Liver (tissue), 9 donors: Measurements from ENCODE around the gene CAPN7. TPM values are rescaled to one million over a fixed set of nuclear protein-coding genes. Genes with fewer than 3 reads are reported as not detected.

ENCODE experiments used
- DNase-seq: peaks from one replicate; pipeline ENCODE4 v3.0.0-alpha.2; 2017; ENCODE audit warnings: low spot score
- H3K27ac ChIP-seq, 2 donors: one replicate each; pipeline ENCODE4 v1.7.0; 2013; ENCODE audit warnings: inconsistent platforms in 2 of 2, low read length in 2 of 2, control low read depth in 1 of 2, low read depth in 1 of 2, mild to moderate bottlenecking in 1 of 2
- H3K27me3 ChIP-seq, 4 donors: one replicate each; pipeline versions ENCODE4 v1.6.1 to v1.7.0; 2013; ENCODE audit warnings: low read length in 3 of 4, inconsistent platforms in 1 of 4, mild to moderate bottlenecking in 1 of 4, moderate library complexity in 1 of 4; ENCODE audit not compliant: control insufficient read depth in 4 of 4, insufficient read depth in 4 of 4
- H3K36me3 ChIP-seq, 4 donors: one replicate each; pipeline versions ENCODE4 v1.6.1 to v1.7.0; 2013; ENCODE audit warnings: low read length in 3 of 4, mild to moderate bottlenecking in 3 of 4, low read depth in 1 of 4, moderate library complexity in 1 of 4; ENCODE audit not compliant: control insufficient read depth in 4 of 4, insufficient read depth in 3 of 4
- H3K4me1 ChIP-seq, 4 donors: one replicate each; pipeline versions ENCODE4 v1.6.1 to v1.7.0; 2013; ENCODE audit warnings: low read length in 3 of 4, mild to moderate bottlenecking in 3 of 4, moderate library complexity in 1 of 4; ENCODE audit not compliant: control insufficient read depth in 4 of 4, insufficient read depth in 4 of 4
- H3K4me3 ChIP-seq, 3 donors: one replicate each; pipeline versions ENCODE4 v1.6.1 to v1.7.0; 2013; ENCODE audit warnings: low read length in 3 of 3, control low read depth in 1 of 3, low read depth in 1 of 3, mild to moderate bottlenecking in 1 of 3
- H3K9ac ChIP-seq, 2 donors: one replicate each; pipeline ENCODE4 v1.7.0; 2013; ENCODE audit warnings: low read length in 2 of 2, mild to moderate bottlenecking in 2 of 2, moderate library complexity in 2 of 2, control low read depth in 1 of 2, low read depth in 1 of 2
- H3K9me3 ChIP-seq, 4 donors: one replicate each; pipeline versions ENCODE4 v1.6.1 to v1.7.0; 2013; ENCODE audit warnings: low read length in 3 of 4; ENCODE audit not compliant: control insufficient read depth in 4 of 4
- ATF3 ChIP-seq: IDR thresholded peaks from 2 replicates; pipeline ENCODE4 v1.6.1; 2016; ENCODE audit warnings: antibody characterized with exemption
- CTCF ChIP-seq: fragments of 150-350 bp; IDR thresholded peaks from 2 replicates; pipeline ENCODE4 v1.5.1; 2017; ENCODE audit warnings: improper control_type of control experiment, low read depth, low read length; ENCODE audit not compliant: missing input control
- EGR1 ChIP-seq, 2 donors: IDR thresholded peaks; 2 replicates each; pipeline ENCODE4 v1.6.1; 2016 to 2018; ENCODE audit warnings: antibody characterized with exemption in 2 of 2, low read depth in 2 of 2
- FOXA1 ChIP-seq: IDR thresholded peaks from 2 replicates; pipeline ENCODE4 v1.6.1; 2016; ENCODE audit warnings: antibody characterized with exemption
- FOXA2 ChIP-seq: IDR thresholded peaks from 2 replicates; pipeline ENCODE4 v1.6.1; 2016; ENCODE audit warnings: antibody characterized with exemption
- HNF4G ChIP-seq: IDR thresholded peaks from 2 replicates; pipeline ENCODE4 v1.6.1; 2016; ENCODE audit warnings: antibody characterized with exemption
- JUND ChIP-seq, 2 donors: IDR thresholded peaks; 2 replicates each; pipeline ENCODE4 v1.6.1; 2016; ENCODE audit warnings: antibody characterized with exemption in 2 of 2
- NR2F2 ChIP-seq: IDR thresholded peaks from 2 replicates; pipeline ENCODE4 v1.6.1; 2016; ENCODE audit warnings: antibody characterized with exemption
- RAD21 ChIP-seq, 2 donors: IDR thresholded peaks; 2 replicates each; pipeline ENCODE4 v1.6.1; 2016; ENCODE audit warnings: antibody characterized with exemption in 2 of 2, mild to moderate bottlenecking in 2 of 2
- RXRA ChIP-seq, 2 donors: IDR thresholded peaks; 2 replicates each; pipeline ENCODE4 v1.6.1; 2017 to 2018; ENCODE audit warnings: antibody characterized with exemption in 2 of 2, mild to moderate bottlenecking in 1 of 2
- SP1 ChIP-seq: IDR thresholded peaks from 2 replicates; pipeline ENCODE4 v1.6.1; 2018; ENCODE audit warnings: antibody characterized with exemption, mild to moderate bottlenecking
- TAF1 ChIP-seq: conservative IDR thresholded peaks from 2 replicates; pipeline ENCODE4 v1.6.1; 2016; ENCODE audit warnings: antibody characterized with exemption, mild to moderate bottlenecking
- ZBTB33 ChIP-seq: IDR thresholded peaks from 2 replicates; pipeline ENCODE4 v1.6.1; 2016; ENCODE audit warnings: antibody characterized with exemption
- WGBS: extraction: QIAGEN DNeasy Blood & Tissue Kit; methylation state at CpG from one replicate; pipeline ENCODE4 v1.1.7; 2013; 5-methylcytosine and 5-hydroxymethylcytosine counted together
- polyA plus RNA-seq, 2 donors: library from polyadenylated mRNA; stranded (reverse) in 1 of 2; unstranded in 1 of 2; fragments of 200-250 nt in 1 of 2; fragments of >200 nt in 1 of 2; fragmentation: Nextera tagmentation in 1 of 2; extraction: Ambion mirVana in 1 of 2; gene quantifications; one replicate each; pipeline versions ENCODE4 v1.2.1 to v1.2.3, GENCODE V29; 2013 to 2015
- total RNA-seq, 2 donors: library from RNA; depleted of rRNA; stranded (reverse); fragments of >200 nt; gene quantifications; one replicate each; pipeline ENCODE4 v1.2.3, GENCODE V29; 2014
- donor health status: healthy.
- donor health status: healthy.
- donor health status: healthy.
- donor health status: healthy.
- donor health status: healthy.

CAPN7 gene
- total and polyA plus RNA-seq, 4 donors: 9.5 to 41.9 (median 17.9) TPM

- TF ChIP-seq CTCF: no peak
Observed at GRCh38 chr3:15220661-15221060, 14.6 kb downstream of the CAPN7 start (continued).

- TF ChIP-seq ATF3: no peak
- TF ChIP-seq TAF1: no peak
- no peak for TF ChIP-seq JUND (IDR thresholded peaks at IDR 0.05)
- no peak for TF ChIP-seq SP1
- TF ChIP-seq FOXA2: no peak
- no peak for TF ChIP-seq HNF4G
- TF ChIP-seq EGR1 (IDR thresholded peaks at IDR 0.05; ENCODE audit: low read depth in 2 of 2): no peak
- no peak for TF ChIP-seq CTCF
- no peak overlapping the region for H3K9ac ChIP-seq
- DNase-seq: no peak
- no peaks in the 10 kb centered on the region for H3K27me3 ChIP-seq
- peaks cover 12 to 62% (median 44%) of the 10 kb centered on the region in 4 donors for H3K36me3 ChIP-seq
- 95% methylated on average over 11 of the region's 11 CpGs for WGBS
- peaks cover 0 to 2% (median 1%) of the 10 kb centered on the region in 4 donors for H3K4me1 ChIP-seq
- H3K9me3 ChIP-seq: no peaks in the 10 kb centered on the region
- H3K4me3 ChIP-seq: no peak overlapping the region
- H3K27ac ChIP-seq: no peak overlapping the region
Observed at GRCh38 chr3:15221574-15222217, 15.7 kb downstream of the CAPN7 start.

GRCh38 chr3:15223685-15224572 lies 17.9 kb downstream of the CAPN7 start:
- 93% methylated on average over 7 of the region's 7 CpGs for WGBS
- no peak for TF ChIP-seq ZBTB33
- no peak for TF ChIP-seq FOXA1
- no peak for TF ChIP-seq HNF4G
- TF ChIP-seq RAD21 (IDR thresholded peaks at IDR 0.05): no peak
- no peak for TF ChIP-seq ATF3
- no peak for TF ChIP-seq RXRA (IDR thresholded peaks at IDR 0.05)
- TF ChIP-seq TAF1: no peak
- TF ChIP-seq NR2F2: no peak
- DNase-seq: no peak
- Histone ChIP-seq H3K36me3 (peaks cover 10 to 55% (median 41%) of the 10 kb centered on the region in 4 donors), H3K4me3 (no peak overlapping the region), H3K27ac (no peak overlapping the region), H3K4me1 (no peaks in the 10 kb centered on the region), H3K9ac (no peak overlapping the region), H3K9me3 (no peaks in the 10 kb centered on the region), H3K27me3 (no peaks in the 10 kb centered on the region)
